ENCODE results near the gene GSTP1.

DNA sequence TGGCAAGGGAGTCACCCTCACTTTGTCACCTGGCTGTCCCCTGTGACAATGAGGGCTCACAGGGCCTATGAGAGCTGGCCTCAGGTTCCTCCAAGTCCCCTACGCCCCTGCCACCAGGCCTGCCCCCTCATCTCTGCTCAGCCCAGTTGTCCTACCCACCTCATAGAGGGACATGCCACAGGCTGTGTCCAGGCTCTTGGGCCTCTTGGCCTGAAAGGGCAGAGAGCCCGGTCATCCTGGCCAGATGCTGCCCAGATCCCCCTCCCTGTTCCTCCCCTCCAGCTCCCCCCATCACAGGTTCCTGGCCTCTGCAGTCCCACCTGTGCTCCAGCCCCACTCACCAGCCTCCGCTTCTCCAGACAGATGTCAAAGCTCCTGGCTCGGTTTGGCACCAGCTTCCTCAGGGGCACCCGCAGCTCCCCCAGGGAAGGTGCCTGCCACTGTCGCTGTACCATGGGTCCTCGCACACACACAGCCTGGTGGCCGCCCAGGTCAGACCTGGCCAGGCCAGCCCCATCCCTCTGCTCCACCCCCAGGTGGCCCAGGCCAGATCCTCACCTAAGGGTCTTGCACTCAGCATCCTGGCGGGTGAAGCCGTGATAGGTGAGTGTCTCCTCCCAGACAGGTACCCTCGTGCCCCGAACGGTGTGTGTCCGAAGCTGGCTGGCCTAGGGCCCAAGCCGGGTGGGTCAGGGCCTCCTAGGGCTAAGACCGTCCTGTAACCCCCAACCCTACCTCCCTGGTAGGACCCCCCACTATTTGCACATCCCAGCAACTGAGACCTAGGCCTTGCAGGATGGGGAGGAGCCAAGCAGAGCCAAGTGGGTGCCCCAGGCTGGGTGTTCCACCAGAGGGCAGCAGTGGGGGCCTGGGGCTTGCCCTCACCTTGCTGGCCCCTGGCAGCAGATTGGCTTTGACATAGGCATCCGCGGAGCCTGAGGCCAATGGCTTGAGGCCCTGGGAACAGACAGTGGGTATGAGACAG lies 31.4 kb downstream of the GSTP1 start:
- TF ChIP-seq, protein P1, sequence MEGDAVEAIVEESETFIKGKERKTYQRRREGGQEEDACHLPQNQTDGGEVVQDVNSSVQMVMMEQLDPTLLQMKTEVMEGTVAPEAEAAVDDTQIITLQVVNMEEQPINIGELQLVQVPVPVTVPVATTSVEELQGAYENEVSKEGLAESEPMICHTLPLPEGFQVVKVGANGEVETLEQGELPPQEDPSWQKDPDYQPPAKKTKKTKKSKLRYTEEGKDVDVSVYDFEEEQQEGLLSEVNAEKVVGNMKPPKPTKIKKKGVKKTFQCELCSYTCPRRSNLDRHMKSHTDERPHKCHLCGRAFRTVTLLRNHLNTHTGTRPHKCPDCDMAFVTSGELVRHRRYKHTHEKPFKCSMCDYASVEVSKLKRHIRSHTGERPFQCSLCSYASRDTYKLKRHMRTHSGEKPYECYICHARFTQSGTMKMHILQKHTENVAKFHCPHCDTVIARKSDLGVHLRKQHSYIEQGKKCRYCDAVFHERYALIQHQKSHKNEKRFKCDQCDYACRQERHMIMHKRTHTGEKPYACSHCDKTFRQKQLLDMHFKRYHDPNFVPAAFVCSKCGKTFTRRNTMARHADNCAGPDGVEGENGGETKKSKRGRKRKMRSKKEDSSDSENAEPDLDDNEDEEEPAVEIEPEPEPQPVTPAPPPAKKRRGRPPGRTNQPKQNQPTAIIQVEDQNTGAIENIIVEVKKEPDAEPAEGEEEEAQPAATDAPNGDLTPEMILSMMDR (IDR thresholded peaks at IDR 0.05): peak; percentile 13 to 45 (median 16)
- TF ChIP-seq POLR2A (IDR thresholded peaks at IDR 0.05; ENCODE audit: low read depth) (no peak), POLR2AphosphoS5 (IDR thresholded peaks at IDR 0.05) (no peak), EP300 (IDR thresholded peaks at IDR 0.05) (no peak)
